Stimulated activated CD4-positive, alpha-beta T cell treated with anti-CD3 and anti-CD28 coated beads, TNF-alpha, amount 100 ng/mL, for 1 hour (primary cell): ENCODE results near the gene INSRR.

Experiments
- DNase-seq, 3 donors: peaks; one replicate each; pipeline ENCODE4 v3.0.0-alpha.2; 2020; ENCODE audit warnings: low read depth in 3 of 3, low spot score in 1 of 3

INSRR gene

DNA sequence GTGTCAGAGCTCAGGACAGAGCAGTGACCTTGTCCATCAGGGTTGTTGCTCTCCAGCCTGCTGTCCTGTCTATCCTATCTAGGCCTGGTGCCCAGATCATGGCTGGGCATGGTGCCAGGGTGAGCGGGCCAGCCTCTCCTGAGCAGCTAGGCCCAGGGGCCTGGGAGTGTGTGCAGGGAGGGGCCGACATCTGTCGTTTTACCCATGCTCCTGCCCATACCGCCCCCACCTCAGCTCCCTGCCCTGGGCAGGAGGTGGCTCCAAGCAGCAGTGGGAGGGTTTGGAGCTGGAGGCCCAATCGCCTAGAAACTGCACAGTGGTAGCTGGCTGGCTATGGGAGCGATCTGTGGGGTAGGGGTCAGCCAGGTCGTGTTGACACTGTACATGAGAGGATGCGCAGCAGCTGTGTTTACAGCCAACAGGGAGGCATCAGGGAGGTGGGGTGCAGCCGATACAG is 6.5 kb downstream of the INSRR start:
- no peak for DNase-seq

DNA sequence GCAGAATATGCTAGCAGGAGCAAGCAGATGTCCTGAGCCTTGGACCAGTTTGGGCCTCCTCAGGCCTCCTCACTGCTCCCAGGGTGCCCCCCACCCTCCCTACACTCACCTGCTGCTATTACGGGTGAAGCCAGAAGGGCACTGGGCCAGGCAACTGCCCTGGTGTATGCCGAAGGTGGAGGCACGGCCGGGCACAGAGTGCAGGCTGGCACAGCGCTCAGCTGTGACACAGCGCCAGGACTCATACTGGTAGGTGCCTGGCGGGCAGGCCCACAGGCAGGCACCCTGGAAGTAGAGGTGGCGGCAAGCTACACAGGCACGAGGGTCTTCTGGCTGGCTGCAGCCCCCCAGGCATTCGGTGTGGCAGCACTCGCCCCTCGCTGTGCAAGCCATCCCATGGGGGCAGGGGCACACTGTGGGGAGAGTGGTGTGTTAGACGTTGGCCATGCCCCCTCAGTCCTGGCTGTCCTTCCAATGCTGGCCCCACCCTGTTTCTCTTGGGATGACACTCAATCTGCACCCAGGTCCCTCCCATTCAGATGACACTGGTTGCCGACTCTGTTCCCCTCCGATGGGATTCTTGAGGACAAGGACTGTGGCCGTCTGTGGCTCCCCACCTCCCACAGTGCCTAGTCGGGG is 7.0 kb downstream of the INSRR start:
- no peak for DNase-seq

DNA sequence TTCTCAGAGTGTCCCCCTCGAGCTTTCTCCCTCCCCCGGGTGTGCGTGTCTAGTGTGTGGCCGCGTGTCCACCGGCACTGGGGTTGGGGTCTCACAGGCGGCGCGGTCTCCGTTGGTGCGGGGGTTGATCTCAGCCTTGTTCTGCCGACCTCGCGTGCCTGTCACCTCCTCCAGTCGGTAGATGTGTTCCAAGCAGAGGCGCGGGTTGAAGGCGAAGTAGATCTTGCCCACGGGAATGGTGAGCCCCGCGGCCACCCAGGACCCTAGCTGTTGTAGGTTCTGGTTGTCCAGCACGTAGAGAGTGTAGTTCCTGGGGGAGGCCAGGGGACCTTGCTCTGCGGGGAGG is 9.8 kb downstream of the INSRR start:
- DNase-seq = no peak

DNA sequence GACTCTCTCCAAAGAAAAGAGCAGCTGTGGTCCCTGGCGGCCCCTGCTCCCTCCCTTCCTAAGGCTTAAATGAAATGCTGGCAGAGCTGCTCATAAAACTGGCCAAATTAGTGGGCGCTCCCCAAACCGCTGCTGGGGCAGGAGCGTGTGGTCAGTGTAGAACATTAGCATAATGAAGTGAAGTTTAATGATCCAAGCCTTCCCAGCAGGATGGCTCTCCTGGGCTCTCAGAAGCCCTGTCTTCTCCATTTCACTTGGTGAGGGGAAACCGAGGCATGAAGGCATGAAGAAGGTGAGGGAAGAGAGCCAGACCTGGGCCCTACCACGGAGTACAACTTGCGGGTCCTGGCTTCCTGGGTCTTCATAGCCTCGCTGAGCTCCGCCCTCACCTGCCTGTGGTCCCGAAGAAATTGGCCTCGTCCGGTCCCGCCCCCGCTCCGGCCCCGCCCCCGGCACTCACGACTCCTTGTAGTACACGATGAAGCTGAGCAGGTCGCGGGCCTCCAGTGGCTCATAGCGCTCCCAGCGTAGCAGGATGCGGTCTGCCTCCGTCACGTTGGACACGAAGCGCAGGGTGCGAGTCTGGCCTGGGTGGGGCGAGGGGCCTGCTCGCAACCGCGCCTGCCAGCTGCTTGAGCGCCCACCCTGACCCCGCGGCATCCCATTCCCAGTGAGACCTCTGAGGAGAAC is 10.3 kb downstream of the INSRR start:
- DNase-seq = peak in 2 of 3 donors; percentile 32 to 52

DNA sequence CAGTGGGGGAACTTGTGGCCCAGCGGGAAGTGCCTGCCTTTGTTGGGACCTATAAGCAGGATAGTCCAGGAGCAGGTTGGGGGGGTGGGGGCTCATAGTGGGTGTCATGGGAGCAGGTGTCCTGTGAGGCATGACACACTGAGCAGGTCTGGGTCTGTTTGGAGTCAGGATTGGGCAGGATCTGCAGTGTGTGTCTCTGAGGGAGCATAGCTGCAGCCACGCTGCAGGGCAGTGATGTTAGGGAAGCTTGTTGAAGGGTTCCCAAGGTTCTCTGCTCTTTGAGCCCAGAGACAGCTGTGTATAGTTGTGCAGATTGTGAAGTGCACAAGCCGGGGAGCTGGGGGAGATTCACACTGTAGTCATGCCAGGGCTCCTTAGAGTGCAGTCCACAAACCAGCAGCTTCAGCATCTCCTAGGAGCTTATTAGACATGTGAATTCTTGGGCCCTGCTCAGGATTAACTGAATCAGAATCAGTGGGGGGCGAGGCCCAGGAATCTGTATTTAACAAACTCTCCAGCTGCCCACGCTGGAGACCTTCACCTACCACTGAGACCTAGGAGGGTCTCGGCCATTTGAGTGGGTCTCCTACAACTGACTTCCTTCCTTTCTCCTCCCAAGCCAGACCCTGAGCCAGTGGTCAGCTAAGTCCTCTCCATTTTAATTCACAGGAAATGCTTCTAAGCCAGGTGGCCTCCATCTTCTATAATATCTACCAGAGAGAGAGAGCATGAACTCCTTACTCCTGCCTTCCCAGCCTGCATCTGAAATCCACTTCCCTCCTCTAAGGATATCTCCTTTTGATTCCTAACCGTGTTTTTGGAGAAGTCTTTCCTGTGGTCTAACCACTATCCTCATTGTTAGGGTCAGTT is 11.1 kb downstream of the INSRR start:
- DNase-seq = no peak

DNA sequence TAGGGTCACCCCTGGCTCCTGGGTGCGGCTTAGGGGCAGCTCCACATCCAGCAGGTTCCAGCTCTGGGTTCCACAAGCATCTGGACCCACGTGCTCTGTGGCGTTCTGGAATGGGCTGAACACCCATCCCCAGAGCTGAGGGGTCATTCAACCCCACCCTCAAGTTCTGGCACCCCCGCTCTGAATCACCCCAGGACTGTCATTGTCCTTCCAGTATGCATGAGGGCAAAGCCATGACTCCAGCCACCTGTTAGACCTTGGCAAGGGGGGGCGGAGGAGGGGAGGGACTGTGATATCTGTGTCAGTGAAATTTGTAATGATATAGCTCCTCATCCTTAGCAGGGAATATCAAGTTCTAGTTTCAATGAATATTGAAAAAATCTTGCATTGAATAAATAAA is 12.3 kb downstream of the INSRR start:
- DNase-seq = no peak

DNA sequence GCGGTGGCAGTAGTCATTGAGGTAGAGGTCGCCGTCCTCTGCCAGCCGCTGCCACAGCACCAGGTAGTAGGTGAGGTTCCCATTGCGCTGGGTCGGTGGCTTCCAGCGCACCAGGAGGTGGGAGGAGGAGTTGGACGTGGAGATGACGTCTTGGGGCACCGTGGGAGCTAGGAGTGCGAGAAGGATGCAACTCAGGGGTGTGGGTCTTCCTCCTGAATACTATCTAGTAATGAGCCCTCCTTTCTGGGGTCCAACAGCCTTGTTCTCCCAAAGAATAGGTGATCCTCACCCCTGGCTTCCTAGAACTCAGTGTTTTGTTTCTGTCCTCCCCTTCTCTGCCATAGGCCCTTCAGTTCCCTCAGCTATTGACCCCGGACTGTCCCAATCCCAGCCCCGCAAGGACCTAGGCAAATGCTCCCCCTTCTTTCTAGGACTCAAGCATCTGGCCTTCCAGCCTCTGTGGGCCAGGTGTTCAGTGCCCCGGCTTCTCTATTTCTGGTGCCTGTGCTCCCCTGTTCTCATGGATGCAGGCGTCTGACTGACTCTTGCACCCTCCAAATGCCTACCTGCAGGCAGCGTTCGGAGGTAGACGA is 12.9 kb downstream of the INSRR start:
- no peak for DNase-seq

DNA sequence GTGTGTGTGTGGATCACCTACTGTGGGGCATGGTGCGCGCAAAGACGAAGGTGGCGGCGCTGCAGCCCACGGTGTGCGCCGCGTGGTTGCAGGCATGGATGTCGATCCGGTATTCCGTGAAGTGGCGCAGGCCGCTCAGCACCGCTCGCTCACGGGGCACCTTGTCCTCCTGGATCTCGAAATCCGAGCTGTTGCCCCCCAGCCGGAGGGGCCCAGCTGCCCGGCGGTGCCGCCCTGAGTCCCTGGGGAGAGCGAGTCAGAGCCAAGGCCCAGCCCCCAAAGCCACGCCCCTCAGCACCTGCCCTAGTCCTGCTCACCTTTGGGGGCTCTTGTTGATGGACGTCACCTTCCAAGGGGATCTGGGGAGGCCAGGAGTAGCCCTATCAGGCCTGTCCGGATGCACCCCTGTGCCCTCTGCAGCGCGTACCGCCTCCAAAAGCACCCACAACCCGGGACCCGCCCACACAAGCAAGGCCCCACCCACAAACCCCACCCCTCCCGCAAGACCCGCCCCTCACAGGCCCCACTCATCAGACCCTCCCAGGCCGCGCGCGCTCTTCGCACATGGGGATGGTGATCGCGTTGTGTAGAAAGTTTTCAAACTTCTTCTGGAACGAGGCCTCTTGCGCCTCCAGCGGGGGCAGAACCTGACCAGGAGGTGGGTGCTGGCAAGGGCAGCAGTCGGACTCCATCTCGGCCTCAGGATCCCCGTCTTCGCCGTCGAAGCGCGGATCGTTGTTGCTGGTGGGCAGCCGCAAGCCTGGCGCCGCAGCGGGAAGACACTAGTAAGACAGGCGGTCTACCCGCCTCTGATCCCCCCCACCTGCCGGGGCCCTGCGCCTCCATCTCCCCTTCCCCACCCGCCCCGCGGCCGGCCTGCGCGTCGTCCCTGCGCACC is 13.6 kb downstream of the INSRR start:
- DNase-seq = no peak

DNA sequence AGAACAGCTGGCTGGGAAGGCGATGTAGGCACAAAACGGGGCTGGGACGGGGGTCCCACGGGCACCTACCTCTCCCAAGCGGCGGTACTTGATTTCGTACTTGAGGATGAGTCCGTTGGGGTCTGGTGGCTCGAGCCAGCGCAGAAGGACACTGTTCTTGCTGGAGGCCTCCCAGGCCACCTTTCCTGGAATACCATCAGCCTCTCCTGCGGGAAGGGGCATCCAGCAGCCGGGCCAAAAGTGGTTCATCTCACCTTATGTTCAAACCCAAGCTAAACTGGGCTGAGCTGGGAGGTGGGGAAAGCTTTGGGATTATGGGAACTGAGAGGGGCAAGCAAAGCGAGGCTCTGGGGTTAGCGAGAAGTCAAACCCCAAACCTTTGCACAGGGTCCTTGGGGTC is 14.3 kb downstream of the INSRR start:
- no peak for DNase-seq

DNA sequence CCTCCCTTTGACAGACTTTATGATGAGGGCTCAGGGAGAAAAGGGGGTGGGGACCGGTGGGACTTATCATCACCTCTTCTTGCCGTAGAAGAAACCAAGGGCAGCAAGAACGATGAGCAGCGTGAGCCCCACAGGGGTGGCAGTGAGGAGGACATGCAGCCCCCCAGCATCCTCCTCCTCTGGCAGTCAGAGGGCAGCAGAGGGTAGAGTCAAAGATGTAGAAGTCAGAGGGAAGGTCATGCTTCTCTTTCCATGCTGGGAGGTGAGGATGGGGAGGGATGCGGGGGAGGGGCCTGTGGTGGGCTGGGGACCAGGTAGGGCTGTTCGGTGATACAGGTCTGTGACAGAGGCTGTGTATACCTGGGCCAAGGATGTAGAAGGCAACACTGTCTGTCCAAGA is 14.8 kb downstream of the INSRR start:
- no peak for DNase-seq

DNA sequence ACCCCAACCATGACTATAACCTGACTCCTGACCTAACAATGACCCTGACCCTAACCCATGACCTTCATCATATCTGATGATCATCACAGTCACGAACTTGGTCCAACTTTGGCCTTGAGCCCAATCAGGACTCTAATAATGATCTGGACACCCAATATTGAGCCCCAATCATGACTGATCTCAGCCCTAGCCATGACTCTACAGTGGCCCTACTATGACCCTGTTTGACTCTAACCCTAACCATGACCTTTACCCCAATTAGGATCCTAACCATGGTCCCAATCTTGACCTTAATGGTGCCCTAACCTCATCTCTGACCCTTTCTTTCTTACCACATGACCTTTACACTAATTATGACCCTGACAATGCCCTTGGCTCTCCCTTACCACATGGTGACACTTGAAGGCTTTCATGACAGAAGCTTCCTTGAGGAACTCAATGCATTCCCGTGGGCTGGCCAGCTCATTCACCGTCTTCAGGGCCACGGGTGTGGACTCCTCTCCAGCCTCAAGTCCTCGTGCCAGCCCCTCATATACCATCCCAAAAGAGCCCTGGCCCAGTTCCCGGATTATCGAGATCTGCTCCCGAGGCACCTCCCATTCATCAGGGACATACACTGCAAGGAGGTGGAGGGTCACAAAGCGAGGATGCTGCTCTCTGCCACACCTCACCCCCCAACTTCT is 16.2 kb downstream of the INSRR start:
- DNase-seq = no peak

DNA sequence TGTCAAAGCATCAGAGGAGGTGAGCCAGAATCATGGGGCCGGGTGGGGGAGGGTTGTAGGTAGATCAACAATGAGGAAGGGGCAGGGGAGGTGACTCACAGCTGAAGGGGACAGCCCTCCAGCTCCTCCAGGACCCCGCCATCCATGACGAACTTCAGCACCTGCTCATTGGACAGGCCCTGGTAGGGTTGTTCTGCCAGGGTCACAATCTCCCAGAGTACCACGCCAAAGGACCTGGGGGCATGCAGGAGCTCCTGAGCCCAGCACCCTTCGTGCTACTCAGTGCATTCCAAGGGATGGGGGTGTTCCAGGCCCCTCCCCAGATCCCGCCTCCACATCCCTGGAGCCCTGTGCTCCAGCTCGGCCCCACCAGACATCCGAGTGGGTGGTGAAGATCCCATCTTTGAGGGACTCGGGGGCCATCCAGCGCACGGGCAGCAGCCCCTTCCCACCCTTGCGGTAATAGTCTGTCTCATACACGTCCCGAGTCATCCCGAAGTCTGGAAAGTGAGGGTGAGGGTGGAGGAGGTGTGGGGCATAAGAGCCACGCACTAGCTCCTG is 17.5 kb downstream of the INSRR start:
- DNase-seq = no peak

DNA sequence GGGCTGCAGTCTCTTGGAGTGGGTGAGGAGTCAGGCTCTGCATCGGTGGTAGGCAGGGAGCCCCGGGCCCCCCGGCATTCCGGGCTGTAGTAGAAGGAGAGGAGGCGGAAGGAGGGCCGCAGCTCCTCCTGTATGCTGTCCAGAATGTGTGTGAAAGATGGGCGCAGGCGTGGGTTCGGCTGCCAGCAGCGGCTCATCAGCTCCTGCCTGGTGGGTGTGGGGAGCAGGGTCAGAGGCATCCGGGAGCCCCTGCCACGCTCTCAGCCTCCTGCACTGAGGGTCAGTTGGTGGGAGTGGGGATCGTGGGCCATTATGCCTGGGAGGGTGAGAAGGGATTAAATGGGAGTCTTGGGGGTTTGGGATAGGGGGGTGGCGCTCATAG is 18.0 kb downstream of the INSRR start:
- DNase-seq = no peak

DNA sequence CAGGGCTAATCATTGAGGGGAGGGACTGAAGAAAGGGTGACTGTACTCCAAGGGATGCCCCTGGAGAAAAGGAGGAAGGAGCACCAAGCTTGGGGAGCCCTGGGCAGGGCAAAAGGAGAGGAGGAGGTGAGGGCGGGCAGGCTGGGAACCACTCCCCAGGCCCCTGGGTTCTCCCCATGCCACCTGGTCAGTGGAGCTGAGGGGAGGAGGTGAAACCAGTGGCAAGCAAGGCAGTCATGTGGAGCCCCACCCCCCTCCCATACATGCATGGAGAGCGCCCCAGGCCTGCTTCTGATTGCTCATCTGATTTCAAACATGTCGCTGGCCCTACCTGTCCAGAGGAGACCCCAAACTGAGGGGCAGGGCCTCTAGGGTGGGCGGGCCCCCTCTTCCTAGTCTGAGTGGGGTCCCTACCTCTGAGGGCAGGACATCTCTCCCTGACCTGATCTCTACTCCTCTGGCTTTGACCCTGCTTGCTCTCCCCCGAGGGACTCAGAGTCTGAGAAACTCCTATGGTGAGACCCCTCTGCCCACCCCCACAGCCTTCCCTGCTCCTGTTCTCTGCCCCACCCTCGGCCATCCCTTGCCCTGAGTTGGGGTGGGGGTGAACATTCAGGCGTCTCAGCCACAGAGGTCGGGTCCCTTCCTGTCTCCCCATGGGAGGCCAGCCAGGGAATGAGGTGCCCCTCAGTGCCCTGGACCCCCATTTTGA is 18.6 kb downstream of the INSRR start:
- no peak for DNase-seq

DNA sequence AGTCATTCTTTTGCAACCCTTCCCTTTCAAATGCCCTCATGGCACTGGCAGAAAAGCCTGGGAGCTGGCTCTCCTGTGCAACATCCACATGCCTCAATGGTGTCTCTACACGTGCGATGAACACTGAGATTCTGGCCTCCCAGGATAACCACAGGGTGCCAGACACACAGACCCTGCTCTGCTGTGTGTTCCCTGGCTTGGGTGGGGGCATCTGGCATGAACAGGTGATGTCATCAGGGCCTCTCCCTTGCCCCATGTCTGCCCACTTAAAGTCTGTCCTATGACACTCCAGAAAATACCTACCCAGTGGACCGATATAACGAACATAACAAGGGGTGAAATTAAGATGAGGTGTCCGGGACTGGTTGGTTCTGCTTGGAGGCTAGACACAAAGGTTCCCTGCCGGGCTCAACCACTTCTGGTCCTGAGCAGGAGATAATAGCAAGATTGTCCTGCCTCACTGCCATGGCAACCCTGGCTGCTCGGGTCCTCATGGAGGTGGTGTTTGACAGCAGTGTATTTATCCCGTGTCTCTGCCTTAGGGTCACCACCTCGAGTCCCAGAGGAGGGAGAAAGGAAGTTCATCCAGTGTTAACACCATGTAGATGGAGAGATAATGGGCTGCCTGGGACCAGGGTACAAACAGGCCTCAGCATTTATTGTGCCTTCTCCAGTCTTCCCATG is 19.3 kb downstream of the INSRR start:
- DNase-seq = no peak

DNA sequence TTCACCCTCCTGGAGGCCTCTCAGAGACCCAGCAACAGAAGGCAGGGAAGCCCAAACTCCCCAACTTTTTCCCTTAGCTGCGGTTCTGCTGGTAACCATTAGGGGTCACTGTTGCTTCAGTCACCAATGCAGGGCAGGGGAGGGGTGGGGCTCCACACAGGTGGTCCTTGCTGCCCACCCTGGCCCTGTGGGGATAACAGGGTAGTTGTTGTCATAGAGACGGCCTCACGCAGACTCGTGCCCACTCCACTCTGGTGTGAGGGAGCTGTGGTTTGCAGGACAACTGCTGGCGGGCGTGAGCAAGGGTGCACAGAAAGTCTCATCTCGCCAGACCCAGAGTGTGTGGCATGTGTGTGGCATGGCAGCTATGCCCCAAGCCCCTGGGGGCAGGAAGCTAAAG is 19.9 kb downstream of the INSRR start:
- no peak for DNase-seq

DNA sequence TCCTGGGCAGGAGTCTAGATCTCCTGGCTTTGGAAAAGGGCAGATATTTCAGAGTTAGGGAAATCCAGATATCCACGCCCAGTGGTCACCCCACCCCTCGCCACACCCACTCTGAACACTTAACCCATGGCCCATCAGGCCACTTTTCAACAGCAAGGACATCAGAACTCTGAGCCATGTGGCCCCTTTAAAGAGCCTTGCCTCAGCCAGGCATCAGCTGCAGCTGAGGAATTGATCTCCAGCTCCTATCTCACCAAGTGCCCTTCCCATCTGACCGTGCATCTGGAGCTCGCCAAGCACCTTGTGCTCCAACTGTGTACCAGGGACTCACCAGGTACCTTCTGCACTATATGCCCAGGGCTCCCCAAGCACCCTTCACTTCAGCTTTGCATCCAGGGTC is 22.0 kb downstream of the INSRR start:
- DNase-seq = no peak

DNA sequence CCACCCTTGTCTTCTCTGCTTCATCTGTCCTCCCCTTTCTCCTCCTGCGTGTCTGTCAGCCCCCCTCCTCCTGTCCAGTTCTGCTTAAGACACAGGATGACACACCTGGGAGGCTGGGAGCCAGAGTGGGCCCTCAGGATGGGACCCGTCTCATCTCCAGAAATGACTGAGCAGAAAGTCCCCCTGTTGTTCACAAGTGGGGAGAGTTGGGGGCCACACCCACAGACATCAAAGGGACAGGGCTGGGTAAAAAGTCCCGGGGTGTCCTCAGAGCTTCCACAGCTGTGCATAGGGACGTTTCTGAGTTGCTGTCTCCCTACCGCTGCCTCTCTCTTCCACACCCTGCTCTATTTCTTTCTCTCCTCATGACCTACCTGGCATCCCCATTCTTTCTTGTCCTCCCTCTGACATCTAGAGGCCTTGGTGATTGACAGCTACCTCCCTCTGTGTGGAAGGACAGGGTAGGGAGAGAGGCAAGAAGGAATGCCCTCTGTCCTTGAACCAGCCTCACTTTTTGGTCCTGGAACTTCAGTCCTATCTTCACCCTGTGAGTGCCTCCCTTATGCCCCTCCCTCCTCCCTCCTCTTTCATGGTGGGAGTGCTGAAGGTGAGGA is 22.8 kb downstream of the INSRR start:
- no peak for DNase-seq
